Measurements from ENCODE around the gene PIEZO2.

Gene PIEZO2

GRCh38 chr18:10858477-10858876, 290.9 kb downstream of the PIEZO2 start:
- TF ChIP-seq, protein P1, sequence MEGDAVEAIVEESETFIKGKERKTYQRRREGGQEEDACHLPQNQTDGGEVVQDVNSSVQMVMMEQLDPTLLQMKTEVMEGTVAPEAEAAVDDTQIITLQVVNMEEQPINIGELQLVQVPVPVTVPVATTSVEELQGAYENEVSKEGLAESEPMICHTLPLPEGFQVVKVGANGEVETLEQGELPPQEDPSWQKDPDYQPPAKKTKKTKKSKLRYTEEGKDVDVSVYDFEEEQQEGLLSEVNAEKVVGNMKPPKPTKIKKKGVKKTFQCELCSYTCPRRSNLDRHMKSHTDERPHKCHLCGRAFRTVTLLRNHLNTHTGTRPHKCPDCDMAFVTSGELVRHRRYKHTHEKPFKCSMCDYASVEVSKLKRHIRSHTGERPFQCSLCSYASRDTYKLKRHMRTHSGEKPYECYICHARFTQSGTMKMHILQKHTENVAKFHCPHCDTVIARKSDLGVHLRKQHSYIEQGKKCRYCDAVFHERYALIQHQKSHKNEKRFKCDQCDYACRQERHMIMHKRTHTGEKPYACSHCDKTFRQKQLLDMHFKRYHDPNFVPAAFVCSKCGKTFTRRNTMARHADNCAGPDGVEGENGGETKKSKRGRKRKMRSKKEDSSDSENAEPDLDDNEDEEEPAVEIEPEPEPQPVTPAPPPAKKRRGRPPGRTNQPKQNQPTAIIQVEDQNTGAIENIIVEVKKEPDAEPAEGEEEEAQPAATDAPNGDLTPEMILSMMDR (IDR thresholded peaks at IDR 0.05; ENCODE audit: control insufficient read depth, insufficient read depth, low read depth, low read length, missing control alignments): no peak
- no peak for DNase-seq (ENCODE audit: low read depth)
- H3K4me3 ChIP-seq (ENCODE audit: control insufficient read depth, low read depth, low read length): no peak overlapping the region

GRCh38 chr18:10856132-10856531, 293.2 kb downstream of the PIEZO2 start:
- TF ChIP-seq, protein P1 (IDR thresholded peaks at IDR 0.05; ENCODE audit: control insufficient read depth, insufficient read depth, low read depth, low read length, missing control alignments): no peak
- DNase-seq (ENCODE audit: low read depth): peak; percentile 84
- no peak overlapping the region for H3K4me3 ChIP-seq (ENCODE audit: control insufficient read depth, low read depth, low read length)

- TF ChIP-seq, protein P1 (IDR thresholded peaks at IDR 0.05; ENCODE audit: control insufficient read depth, insufficient read depth, low read depth, low read length, missing control alignments): no peak
- DNase-seq (ENCODE audit: low read depth): no peak
- H3K4me3 ChIP-seq (ENCODE audit: control insufficient read depth, low read depth, low read length): no peak overlapping the region
These were observed 296.7 kb downstream of the PIEZO2 start for GRCh38 chr18:10852385-10853303.

DNA sequence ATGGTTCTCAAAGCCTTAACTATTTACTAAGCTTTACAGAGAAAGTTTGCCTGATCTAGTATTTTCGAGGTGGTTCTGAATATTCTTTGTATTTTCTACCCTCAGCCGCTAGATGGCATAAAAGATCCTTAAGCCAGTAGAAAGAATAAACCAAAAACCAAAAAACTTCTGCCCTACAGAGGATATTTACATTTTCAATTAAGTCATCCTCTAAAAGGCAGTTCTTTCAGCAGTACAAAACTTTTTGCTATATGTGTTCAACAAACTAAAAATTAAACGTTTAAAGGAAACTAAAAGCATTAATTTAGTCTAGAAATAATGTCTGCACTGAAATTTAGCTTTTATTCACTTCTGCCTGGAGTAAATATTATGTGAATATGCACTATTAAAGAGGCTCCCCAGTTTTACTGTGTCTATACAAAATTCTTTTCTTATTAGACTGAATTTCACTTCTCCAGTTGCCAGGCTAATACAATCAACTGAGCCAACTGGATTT, 297.5 kb downstream of the PIEZO2 start:
- TF ChIP-seq, protein P1 (IDR thresholded peaks at IDR 0.05; ENCODE audit: control insufficient read depth, insufficient read depth, low read depth, low read length, missing control alignments): peak; percentile 58
- H3K4me3 ChIP-seq (ENCODE audit: control insufficient read depth, low read depth, low read length): no peak overlapping the region
- DNase-seq (ENCODE audit: low read depth): peak; percentile 29

DNA sequence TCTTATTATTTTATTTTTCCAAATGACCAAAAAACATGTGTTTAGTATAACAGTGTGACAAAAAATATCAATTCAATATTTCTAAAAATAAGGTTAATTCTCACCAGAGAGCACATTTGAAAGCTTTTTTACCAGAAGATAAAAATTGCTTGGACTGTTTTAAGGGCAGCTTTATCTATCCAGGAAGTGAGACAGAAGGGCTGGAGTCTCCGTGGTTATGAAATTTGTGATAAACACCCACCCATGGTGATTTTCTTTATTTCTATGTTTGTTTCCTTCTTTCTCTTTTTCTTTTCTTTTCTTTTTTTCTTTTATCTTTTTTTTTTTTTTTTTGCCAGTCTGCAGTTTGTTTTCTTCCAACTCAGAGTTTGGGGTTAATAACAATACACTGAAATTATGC, 298.5 kb downstream of the PIEZO2 start:
- TF ChIP-seq, protein P1 (IDR thresholded peaks at IDR 0.05; ENCODE audit: control insufficient read depth, insufficient read depth, low read depth, low read length, missing control alignments): no peak
- no peak overlapping the region for H3K4me3 ChIP-seq (ENCODE audit: control insufficient read depth, low read depth, low read length)

DNA sequence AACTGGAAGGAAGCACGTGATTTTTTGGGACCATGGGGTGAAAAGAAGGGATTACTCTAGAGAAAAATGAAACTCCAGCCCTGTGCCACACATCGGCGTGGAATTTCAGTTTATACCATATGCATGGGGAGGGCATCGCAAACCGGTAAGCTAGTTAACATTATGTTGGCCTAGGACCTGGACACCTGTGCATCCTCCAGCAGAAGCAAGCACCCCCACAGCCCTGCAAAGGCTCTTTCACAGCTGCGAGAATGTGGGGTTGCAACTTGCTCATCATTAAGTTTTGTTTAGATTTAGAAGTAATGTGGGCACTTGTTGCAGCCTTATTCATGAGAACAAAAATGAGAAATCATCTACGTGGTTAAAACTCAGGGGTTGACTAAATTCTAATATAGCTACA, 299.2 kb downstream of the PIEZO2 start:
- H3K4me3 ChIP-seq (ENCODE audit: control insufficient read depth, low read depth, low read length): no peak overlapping the region
- no peak for DNase-seq (ENCODE audit: low read depth)
- TF ChIP-seq, protein P1 (IDR thresholded peaks at IDR 0.05; ENCODE audit: control insufficient read depth, insufficient read depth, low read depth, low read length, missing control alignments): no peak

More for the DNA sequence above, 298.5 kb downstream of the PIEZO2 start:
- no peak for DNase-seq (ENCODE audit: low read depth)
